Retinal pigment epithelial cell (primary cell): ENCODE measurements around the gene SHFL.

Experiments
- DNase-seq: peaks from one replicate; pipeline ENCODE4 v3.0.0-alpha.2; 2010; ENCODE audit warnings: low read depth
- H3K4me3 ChIP-seq: 2 replicates; pipeline ENCODE4 v1.5.1; 2011; ENCODE audit warnings: mild to moderate bottlenecking, low read length, control low read depth, moderate library complexity
- TF ChIP-seq, protein P1 (sequence below): conservative IDR thresholded peaks from 2 replicates; pipeline ENCODE4 v1.5.1; 2011; ENCODE audit warnings: low read depth, low read length, control low read depth, inconsistent platforms

The SHFL gene

DNA sequence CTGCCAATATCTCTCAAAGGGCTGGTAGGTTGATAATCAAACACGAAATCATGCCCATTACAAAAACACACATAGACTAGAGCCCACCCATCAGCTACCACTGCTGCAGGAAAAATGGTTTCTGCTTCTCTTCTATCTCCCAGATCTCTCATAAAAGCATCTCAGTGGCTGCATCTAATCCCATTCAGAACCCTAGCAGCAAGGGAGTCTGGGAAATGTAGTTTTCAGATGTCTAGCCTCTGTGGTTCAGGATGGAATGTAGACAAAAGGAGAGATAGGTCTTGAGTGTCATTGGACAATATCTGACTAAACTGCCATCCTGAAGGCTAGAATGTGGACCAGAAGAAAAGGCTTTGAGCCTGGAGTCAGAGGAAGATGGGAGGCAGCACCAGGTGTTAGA lies 40.7 kb upstream of the SHFL start:
- no peak for DNase-seq
- TF ChIP-seq, protein P1, sequence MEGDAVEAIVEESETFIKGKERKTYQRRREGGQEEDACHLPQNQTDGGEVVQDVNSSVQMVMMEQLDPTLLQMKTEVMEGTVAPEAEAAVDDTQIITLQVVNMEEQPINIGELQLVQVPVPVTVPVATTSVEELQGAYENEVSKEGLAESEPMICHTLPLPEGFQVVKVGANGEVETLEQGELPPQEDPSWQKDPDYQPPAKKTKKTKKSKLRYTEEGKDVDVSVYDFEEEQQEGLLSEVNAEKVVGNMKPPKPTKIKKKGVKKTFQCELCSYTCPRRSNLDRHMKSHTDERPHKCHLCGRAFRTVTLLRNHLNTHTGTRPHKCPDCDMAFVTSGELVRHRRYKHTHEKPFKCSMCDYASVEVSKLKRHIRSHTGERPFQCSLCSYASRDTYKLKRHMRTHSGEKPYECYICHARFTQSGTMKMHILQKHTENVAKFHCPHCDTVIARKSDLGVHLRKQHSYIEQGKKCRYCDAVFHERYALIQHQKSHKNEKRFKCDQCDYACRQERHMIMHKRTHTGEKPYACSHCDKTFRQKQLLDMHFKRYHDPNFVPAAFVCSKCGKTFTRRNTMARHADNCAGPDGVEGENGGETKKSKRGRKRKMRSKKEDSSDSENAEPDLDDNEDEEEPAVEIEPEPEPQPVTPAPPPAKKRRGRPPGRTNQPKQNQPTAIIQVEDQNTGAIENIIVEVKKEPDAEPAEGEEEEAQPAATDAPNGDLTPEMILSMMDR, result no peak
- no peak overlapping the region for H3K4me3 ChIP-seq

DNA sequence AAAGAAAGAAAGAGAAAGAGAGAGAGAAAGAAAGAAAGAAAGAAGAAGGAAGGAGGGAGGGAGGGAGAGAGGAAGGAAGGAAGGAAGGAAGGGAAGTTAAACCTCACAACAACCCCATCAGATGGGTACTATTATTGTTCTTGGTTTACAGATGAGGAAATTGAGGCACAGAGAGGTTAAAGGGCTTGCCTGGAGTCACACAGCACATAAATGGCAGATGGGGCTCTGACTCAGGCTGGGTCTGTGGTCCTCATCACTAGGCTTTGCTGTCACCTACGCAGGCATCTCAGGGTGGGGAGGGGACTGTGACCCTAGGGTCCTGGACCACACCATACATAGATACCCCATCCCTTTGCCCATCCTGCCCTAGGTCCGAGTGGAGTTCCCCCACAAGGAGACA lies 36.5 kb upstream of the SHFL start:
- H3K4me3 ChIP-seq, result no peak overlapping the region
- TF ChIP-seq, protein P1, result no peak
- no peak for DNase-seq

DNA sequence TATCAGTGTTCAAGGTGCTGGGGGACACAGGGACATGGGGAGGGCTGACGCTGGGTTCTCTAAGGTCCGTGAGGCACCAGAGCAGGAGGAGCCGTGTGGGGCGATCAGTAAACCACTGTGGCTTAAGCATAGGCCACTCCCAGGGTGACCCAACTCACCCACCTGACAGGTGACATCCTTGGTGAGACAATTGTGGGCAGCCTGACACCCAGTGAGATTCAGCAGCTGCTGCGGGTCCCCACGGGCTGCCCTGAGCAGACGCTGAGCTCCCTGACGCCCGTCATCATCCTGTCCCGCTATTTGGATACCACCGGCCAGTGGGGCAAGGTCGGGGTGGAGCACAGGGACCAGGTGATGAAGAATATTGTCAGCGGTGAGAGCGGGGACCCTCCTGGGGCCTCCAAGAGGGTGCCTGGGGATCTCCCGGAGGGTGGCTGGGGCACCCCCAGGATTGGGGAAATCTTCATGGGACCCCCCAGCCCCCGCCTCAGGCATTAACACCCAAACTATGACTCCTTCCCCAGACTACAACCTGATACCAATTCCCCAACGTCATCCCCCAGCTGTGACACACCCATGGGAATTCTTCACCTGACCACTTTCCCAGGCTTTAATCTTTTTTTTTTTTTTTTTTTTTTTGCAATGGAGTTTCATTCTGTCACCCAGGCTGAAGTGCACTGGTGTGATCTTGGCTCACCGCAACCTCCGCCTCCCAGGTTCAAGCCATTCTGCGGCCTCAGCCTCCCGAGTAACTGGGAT lies 33.3 kb upstream of the SHFL start:
- TF ChIP-seq, protein P1, result no peak
- no peak for DNase-seq
- no peak overlapping the region for H3K4me3 ChIP-seq

DNA sequence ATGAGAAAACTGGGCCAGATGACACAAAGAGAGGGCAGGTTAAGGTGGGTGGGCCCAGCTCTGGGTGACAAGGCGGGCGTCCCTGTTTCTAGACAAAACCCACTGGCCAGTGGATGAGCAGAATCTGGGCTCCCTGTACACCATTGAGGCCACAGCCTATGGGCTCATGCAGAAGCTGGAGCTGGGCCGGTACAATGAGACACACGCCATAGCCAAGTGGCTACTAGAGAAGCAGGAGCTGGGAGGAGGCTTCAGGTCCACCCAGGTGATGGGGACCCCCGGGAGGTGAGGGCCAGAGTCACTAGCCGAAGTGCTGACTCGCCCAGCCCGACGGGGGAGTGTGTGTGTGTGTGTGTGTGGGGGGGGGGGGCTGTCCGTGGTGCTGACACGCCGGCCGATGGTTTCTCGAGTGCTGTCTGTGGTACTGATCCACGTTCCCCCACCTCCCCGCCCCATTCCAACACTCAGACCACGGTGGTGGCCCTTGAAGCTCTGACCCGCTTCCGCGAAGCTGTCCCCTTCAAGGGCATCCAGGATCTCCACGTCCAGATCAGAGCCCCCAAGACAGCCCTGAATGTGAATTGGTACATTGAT lies 24.3 kb upstream of the SHFL start:
- DNase-seq, result no peak
- H3K4me3 ChIP-seq, result no peak overlapping the region
- TF ChIP-seq, protein P1, result no peak

DNA sequence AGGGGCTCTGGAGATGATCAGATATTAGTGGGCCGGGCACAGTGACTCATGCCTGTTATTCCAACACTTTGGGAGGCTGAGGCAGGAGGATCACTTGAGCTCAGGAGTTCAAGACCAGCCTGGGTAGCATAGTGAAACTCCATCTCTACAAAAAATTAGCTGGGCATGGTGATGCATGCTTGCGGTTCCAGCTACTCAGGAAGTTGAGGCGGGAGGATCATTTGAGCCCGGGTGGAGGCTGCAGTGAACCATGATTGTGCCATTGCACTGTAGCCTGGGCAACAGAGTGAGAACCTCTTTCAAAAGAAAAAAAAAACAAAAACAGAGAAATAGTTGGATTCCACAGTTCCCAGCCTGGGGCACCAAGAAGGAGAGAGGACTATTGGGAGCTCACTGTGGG lies 17.9 kb upstream of the SHFL start:
- DNase-seq, result no peak
- TF ChIP-seq, protein P1, result no peak
- H3K4me3 ChIP-seq, result no peak overlapping the region

DNA sequence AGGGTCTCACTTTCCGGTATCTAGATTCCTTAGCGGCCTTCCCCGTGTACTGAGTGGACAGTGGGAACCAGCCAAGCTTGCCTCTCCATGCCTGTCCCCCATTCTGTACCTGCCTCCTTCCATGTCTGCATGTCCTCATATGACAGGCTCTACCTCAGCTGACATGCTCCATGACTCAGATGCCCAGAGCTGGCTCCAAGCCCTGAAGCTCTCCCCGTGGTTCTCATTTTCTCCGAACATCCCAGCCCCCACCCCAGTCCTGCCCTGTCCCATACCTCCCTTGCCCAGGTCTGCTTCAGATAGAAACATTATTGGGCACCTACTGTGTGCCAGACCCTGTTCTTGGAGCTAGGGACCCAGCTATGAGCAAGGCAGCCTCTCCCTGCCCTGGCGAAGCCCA lies 17.1 kb upstream of the SHFL start:
- no peak for DNase-seq
- TF ChIP-seq, protein P1, result no peak
- no peak overlapping the region for H3K4me3 ChIP-seq

DNA sequence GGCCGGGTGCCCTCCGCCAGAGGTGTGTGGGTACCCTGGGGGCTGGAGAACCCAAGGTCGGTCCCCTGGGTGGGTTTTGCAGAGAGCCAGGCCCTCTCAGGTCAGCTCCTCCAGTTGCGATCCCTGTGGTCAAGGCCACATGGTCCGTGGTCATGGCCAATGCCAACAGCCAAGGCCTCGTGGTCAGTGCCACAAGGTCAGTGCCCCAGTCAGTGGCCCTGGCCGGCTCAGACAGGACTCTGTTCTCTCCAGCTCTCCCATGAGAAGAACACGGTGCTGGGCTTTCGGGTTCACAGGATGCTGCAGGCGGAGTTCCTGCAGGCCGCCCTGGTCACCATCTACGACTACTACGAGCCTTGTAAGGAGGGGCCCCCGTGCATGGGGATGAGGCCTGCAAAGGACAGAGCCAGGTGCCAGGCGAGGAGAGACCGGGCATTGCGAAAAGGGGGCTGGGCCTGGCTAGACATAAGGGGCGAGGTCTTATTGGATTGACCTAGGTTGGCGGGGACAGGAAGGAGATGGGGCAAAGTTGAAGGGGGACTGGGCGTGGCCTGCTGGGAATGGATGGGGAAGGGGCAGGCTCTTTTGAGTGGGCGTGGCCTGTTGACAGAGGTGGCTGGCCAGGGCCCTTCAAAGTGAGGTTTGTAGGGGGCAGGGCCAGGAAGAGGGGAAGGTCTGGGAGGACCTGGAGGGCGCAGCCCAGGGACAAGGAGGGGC lies 15.2 kb upstream of the SHFL start:
- no peak overlapping the region for H3K4me3 ChIP-seq
- TF ChIP-seq, protein P1, result no peak
- no peak for DNase-seq
